HG02981 (cell line): ENCODE results near the gene KLHL30.
"Not testable (repeated sequence)": the region's sequence is repeated elsewhere in the genome, so short reads cannot be mapped to it uniquely, and the experiment has no call there.

Source experiments
- ATAC-seq: cut with Tn5 transposase; IDR thresholded peaks from one replicate; pipeline ENCODE4 v1.9.1; 2021; ENCODE audit warnings: mild to moderate bottlenecking, moderate library complexity; ENCODE audit not compliant: unreplicated experiment

KLHL30 gene

DNA sequence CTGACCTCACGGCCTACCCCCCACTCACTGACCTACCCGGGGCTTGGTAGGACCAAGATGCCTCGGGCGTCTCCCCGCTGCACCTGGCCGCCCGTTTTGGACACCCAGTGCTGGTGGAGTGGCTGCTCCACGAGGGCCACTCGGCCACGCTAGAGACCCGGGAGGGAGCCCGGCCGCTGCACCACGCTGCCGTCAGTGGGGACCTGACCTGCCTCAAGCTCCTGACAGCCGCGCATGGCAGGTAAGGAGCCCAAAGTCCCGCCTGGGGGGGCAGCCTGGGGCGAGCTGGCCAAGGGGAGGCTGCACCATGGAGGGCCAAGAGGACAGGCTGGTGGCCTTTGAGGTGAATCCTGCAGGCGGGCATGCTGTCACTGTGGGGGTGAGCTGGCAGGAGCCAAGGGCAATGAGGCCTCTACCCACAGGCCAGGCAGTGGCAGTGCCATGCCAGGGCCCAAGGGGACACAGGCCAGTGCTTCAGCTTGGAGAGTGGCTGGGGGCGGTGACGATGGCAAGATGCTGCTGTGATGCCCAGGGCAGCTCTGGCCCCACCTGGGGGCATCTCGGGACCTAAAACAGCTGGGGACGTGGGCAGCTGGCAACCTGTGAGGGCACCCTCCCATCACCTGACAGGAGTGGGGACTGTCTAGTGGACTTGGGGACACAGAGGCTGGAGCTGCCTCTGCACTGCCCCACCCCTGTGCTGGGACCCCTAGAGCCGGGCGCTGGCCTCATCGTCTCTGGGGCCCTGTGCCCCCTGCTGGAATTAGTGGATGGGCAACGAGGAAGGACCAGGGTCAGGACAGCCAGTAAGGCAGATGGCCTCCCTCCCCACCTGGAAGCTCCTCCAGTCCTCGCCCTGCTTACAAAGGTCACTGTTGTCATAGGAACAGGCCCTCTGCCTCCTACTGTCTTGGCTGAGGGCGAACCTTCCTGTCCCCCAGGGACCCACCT, 36.3 kb upstream of the KLHL30 start:
- ATAC-seq = no peak

- no peak for ATAC-seq
These were observed 35.6 kb upstream of the KLHL30 start for GRCh38 chr2:238102865-238103264.

- ATAC-seq = no peak
These were observed 34.8 kb upstream of the KLHL30 start for GRCh38 chr2:238103465-238104225.

DNA sequence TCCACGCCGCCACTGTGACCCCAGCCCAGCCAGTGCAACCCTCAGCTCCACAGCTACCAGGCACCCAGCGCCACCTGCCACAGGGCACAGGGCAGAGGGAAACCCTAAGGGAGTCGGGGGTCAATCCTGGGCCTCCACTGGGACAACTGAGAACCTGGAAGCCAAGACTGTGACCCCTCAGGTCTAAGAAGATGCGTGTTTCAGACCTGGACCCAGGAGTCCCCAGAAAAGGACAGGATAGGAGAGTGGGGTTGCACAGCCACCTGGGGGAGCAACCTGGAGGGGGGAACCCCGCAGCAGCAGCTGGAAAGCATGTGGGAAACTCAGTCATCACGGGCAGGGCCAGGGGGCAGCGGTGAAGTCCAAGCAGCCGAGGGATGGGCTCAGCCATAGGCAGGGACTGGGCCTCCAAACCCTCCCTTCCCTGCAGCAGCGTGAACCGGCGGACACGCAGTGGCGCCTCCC, 34.2 kb upstream of the KLHL30 start:
- ATAC-seq = no peak

DNA sequence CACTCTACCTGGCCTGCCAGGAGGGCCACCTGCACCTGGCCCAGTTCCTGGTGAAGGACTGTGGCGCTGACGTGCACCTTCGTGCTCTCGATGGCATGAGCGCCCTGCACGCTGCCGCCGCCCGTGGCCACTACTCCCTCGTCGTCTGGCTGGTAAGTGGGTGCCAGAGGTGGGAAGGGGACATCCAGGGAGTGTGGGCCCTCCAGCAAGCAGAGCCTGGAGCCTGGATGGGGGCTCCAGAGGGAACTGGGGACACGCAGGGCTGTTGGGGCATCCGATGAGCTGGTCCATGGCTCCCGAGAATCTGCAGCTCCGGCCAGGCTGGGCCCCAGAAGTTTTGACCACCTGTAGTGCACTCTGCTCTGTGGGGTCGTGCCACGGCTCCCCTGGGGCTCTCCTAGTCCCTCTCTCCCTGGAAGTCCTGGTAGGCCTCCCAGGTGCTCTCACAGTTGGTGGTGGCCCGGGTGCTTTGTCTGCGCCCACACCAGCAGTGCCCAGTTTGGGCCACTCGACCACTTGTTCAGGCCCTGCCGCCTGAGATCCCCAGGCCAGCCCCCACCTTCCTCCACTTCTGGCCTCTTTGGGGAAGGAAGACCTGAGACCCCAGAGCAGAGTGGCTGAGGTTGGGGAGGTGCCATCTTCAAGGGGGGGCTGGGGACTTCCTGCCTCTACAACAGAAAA, 33.6 kb upstream of the KLHL30 start:
- no peak for ATAC-seq

DNA sequence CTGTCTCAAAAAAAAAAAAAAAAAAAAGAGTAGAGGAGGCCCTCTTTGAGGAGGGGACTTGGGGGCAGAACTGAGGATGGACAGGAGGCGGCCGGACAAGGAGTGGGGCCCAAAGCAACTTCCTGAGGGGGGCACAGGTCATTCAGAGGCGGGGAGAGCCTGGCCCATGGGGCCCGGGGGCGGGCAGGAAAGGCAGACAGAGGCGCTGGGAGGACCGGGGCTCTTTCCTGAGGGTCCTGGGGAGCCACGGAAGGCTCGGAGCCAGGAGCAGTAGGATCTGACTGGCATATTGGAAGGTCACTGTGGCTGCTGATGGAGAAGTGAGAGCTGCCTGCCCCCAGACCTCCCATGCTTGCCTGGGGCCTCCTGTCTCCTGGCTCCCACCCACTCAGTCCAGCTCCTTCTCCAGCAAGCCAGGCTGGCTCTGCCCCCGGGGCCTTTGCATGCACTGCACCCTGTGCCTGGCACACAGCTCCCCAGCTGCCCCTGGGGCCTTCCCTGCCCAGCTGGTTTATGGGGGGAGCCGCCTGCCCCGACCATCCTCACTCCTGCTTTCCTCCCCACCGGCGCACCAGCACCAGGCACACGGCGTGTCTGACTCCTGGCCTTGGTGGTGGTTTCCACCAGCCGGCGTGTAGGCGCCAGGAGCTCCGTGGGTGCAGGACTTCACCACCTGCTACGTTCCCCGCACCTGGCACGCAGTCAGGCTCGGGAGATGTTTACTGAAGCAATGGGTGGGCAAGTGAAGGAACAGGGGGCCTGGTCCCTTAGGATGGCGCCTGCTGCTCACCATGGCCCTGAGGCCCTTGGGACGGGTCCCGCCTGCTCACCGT, 32.7 kb upstream of the KLHL30 start:
- ATAC-seq = no peak

- ATAC-seq = no peak
These were observed 32.1 kb upstream of the KLHL30 start for GRCh38 chr2:238106339-238106697.

DNA sequence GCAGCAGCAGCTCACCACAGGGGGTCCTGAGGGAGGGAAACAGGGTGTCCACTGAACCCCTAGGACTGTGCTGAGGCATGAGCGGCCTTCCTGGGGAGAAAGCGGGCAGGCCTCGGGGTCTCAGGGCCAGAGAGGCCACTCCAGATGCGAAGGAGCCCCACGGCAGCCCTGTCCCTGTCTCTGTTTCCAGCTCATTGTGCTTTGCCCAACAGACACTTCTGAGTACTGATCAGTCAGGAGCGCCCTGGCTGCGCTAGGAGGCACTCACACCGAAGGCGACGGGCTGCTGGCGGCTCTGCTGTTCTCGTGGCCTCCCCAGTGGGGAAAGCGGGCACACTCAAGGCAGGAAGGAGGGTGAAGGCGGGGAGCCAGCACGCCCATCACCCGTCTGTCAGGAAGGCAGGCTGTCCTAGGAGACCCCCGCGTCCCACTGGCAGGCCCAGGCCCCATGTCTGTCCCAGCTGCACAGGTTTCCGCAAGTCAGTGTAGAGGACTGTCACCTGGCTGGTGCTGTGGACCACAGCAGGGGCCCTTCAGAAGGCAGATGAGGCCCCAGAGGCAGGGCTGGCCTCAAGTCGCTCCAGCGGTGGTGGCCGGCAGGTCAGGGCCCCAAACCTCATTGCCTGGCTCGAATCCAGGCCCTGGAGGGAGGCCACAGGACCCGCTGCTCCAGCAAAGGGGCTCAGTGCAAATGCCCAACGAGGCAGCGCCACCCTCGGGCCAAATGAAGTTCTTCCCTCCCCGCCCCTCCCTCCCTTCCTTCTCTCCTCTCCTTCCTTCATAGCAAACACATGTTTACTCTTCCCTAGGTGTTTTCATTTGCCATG, 31.6 kb upstream of the KLHL30 start:
- ATAC-seq = peak; percentile 23

- ATAC-seq = peak; percentile 71
These were observed 30.7 kb upstream of the KLHL30 start for GRCh38 chr2:238107525-238108422.

- ATAC-seq = peak; percentile 57
These were observed 29.9 kb upstream of the KLHL30 start for GRCh38 chr2:238108423-238109183.

DNA sequence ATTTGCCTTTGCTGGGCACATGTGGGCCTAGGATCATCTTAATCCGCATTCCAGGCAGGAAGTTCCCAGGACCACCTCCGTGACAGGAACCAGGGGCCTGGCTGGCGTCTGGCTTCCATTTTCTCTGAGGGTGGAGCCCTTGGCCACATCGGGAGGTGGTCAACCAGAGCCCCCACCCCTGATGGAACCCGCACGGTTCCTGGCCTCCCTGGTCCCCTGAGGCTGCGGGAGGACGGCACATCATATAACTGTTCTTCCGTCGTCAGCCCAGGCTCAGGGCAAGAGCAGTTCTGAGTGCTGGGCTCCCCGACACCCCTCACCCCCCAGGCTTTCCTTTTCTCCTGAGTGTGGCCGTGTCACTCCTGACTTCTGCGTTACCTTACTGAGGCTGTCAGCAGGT, 24.9 kb upstream of the KLHL30 start:
- no peak for ATAC-seq

GRCh38 chr2:238114331-238114841, 24.1 kb upstream of the KLHL30 start:
- ATAC-seq = no peak

DNA sequence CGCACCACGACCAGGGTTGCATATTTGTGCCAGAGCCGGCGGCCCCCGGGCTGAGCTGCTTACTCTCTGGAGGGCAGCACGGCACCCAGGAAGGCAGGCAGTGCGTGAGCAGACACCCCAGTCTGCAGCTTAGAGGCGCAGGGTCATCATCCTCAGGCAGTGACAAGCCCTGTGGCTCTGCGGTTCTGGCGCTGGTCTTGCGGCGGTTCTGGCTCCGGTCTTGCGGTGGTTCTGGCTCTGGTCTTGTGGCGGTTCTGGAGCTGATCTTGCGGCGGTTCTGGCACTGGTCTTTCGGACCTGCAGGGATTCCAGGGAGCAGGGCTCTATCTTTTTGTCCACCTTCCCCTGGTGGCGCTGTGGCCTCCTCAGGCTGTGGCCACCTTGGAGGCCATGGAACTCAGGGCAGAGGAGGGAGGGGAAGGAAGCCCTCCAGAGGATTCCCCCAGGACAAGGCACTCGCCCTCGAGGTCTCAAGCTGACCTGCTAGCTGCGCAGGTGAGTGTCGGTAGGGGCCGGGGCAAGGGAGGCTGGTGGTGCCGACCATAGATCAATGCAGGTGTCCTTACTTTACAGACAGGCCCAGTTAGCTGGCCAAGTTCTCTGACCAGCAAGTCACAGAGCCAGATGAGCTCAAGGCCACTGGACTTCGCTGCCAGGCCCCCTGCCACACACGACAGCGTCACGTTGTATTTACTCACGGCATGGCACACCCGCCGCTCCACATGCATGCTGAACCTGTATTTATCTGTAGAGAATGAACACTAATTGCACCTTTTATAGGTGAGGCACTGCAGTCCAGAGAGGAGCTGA, 23.4 kb upstream of the KLHL30 start:
- ATAC-seq = no peak

DNA sequence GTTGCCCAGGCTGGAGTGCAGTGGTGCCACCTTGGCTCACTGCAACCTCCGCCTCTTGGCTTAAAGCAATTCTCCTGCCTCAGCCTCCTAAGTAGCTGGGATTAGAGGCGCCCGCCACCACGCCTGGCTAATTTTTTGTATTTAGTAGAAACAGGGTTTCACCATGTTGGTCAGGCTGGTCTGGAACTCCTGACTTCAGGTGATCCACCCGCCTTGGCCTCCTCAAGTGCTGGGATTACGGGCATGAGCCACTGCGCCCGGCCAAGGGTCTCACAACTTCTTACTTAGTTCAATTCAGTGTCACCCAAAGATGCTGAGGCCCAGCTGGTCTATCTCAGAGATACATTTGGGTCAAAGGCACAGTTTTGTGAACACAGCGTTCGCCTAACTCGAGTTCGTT, 22.8 kb upstream of the KLHL30 start:
- ATAC-seq = not testable (repeated sequence)

- ATAC-seq = no peak
These were observed 21.9 kb upstream of the KLHL30 start for GRCh38 chr2:238116298-238117198.
